CD4-positive, alpha-beta T cell treated with Interferon alpha-2 for 1 hour (primary cell): ENCODE results near the gene PATE1.
"Not testable (repeated sequence)": the region's sequence is repeated elsewhere in the genome, so short reads cannot be mapped to it uniquely, and the experiment has no call there.

Source experiments
- DNase-seq, 2 donors: peaks; one replicate each; pipeline ENCODE4 v3.0.0-alpha.2; 2020 to 2022

PATE1 gene, protein sequence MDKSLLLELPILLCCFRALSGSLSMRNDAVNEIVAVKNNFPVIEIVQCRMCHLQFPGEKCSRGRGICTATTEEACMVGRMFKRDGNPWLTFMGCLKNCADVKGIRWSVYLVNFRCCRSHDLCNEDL

DNA sequence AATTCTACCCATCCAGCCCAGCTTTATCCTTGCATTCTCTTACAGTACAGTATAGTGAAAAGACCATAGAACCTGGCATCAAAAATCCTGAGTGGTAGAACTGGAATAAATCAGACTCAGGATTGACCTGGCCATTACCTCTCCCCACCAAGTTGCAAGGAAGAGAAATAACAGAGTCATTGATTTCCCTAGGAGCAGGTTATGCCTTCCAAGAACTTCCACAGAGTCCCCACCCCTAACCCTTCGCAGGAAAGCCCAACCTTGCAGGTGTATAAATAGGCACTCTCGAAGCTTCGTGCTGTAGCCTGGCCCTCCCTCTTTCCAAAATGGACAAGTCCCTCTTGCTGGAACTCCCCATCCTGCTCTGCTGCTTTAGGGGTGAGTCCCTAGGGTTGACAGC is at the start of gene PATE1:
PATE1 (plus strand) TSS at position 301 of the 400 bp plus-strand sequence; CDS start at position 327, 26 bp downstream.
- DNase-seq = no peak

- DNase-seq = no peak
Measured at GRCh38 chr11:125701018-125701610, 45.0 kb upstream of the PATE1 start.

GRCh38 chr11:125701858-125702621 is 44.0 kb upstream of the PATE1 start:
- DNase-seq = no peak

DNA sequence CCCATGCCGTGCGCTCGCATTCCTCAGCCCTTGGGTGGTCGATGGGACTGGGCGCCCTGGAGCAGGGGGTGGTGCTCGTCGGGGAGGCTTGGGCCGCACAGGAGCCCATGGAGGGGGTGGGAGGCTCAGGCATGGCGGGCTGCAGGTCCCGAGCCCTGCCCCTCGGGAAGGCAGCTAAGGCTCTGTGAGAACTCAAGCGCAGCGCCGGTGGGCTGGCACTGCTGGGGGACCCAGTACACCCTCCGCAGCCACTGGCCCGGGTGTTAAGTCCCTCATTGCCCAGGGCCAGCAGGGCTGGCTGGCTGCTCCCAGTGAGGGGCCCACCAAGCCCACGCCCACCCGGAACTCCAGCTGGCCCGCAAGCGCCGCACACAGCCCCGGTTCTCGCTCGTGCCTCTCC is 41.4 kb upstream of the PATE1 start:
- not testable (repeated sequence) for DNase-seq

DNA sequence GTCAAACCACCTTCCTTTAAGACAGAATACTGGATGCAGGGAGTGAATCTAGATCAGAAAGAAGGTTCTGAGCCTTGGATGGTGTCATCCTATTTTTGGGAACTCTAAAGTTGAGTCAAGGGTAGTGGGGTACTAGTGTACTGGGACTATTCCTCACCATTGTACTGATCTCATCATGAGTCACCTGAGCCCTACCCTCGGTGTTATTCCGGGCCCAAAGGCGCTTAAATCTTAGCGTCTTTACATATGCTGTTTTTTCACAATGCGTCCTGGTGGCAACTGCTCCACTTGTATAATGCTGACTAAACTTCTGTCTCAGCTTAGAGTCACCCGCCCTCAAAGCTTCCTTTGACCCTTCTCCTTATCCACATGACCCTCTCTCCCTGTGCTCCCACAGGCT is 25.3 kb upstream of the PATE1 start:
- no peak for DNase-seq

- no peak for DNase-seq
Measured at GRCh38 chr11:125724125-125724524, 22.0 kb upstream of the PATE1 start.

GRCh38 chr11:125728969-125729368 is 17.1 kb upstream of the PATE1 start:
- no peak for DNase-seq

DNA sequence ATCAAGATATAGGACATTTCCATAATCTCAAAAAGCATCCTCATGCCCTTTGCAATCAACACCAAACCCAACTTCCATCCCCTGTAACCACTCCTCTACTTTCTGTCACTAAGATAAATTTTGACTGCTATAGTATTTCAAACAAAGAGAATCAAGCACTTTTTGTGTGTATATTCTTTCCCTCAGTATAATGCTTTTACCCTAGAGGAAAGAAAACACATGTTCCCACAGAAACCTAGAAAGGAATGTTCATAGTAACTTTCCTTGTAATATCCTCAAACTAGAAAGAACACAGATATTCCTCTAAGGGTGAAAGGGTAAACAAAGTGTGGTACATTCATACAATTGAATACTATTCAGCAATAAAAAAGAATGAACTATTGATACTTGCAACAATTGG is 5.5 kb upstream of the PATE1 start:
- DNase-seq = no peak

DNA sequence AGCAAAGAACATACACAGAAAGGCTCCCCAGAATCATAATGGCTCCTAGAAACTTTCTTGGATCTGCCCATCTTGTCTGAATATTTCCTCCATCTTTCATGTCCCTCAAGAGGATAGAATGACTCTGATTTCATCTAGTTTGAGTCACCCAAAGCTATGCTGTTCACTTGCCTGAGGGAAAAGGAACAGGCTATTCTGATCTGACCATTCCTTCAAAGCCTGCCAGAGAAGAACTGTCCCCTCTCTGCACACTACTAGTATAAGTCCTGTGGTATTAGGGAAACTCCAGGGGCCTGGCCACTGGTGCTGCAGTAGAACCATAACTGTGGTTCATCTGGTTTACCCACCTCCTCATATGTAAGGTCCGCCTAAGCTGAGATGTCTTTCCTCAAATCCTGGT is 2.4 kb upstream of the PATE1 start:
- DNase-seq = no peak

DNA sequence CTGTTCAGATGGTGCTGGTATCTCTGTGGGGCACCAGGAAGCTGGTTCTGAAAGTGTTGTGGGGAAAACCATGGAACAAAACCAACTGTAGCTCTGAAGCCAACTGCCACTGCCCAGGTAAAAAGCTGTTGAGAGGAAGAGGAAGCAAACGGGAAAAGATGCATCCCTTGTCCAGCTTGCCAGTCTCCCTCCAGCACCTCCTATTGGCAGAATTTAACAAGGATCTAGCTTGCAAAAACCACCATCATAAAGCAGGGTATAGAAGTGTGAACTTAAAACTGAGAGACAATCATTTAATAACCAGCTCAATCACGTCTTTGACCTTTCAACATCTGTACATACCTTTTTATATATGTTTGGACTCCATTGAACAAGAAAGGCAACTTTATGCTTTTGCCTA is 4.5 kb downstream of the PATE1 start:
- DNase-seq = no peak

- no peak for DNase-seq
Measured at GRCh38 chr11:125756050-125756449, 10.0 kb downstream of the PATE1 start.

DNA sequence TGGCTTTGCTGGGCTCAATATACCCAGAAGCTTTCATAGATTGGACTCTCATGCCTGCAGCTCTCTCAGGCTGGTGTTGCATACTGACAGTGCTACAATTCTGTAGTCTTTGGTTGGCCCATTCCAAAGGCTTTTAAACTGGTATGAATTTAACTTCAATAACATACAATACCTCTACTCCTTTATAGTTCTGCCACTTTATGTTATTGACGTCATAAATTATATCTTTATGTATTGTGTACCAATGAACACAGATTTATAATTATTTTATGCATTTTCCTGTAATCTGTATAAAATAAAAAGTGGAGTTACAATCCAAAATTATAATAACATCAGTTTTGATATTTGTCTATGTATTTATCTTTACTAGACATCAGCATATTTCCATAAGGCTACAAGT is 16.4 kb downstream of the PATE1 start:
- DNase-seq = no peak

- DNase-seq = no peak
Measured at GRCh38 chr11:125763483-125763882, 17.4 kb downstream of the PATE1 start.

- no peak for DNase-seq
Measured at GRCh38 chr11:125766251-125766650, 20.2 kb downstream of the PATE1 start.

- no peak for DNase-seq
Measured at GRCh38 chr11:125768336-125769046, 22.4 kb downstream of the PATE1 start.

DNA sequence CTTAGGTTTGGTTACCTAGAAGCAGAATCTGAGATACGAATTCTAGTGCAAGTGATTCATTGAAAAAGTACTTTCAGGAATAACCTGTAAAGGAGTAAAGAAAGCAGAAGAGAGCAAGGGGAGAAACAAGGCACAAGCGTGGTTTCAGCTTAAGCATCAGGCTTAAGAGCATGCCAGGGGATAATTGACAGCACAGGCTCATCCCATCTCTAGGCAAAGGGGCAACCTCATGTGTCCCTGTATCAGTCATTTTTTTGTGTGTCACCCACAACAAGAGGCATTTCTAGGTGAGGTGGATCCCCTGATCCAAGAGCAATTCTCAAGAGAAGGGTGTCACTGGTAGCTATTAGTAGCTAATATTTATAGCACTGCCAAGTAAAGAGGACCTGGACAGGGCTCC is 24.5 kb downstream of the PATE1 start:
- DNase-seq = no peak

GRCh38 chr11:125772834-125773505 is 26.9 kb downstream of the PATE1 start:
- DNase-seq = no peak

DNA sequence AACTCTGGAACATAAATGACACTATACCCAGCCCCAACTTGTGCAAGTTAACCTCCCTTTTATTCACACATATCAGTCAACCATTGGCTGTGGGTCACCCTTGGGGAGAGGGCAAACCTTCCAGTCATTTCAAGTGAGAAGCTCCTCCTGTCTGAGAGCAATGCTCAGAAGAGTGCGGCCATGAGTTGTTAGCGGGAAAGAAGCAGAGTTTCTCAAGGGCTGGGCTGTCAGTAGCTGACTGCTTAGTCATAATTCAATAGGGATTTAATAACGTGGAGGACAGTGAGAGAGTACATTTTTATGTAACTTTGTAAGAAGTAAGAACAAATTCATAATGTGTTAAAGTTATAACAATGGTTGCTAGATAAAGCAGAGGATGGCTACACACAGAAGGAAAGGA is 27.4 kb downstream of the PATE1 start:
- no peak for DNase-seq

DNA sequence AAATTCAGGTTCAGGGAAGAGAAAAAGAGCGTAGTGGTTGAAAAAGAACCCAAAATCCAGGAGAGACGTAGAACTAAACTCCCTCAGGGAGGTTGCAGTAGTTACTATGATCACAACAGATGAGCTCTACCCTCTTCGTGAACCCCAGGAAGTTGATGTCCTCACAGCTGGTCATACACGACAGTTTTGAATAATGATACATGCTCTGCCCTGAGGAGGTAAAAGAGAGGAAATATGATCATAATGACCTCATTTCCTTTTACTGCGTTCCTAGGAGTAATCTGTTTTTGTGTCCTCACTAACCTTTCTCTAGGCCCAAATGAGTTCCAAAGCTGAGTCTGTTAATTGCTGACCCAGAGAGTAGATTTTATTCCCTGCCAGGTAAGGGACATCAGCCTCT is 31.2 kb downstream of the PATE1 start:
- no peak for DNase-seq

DNA sequence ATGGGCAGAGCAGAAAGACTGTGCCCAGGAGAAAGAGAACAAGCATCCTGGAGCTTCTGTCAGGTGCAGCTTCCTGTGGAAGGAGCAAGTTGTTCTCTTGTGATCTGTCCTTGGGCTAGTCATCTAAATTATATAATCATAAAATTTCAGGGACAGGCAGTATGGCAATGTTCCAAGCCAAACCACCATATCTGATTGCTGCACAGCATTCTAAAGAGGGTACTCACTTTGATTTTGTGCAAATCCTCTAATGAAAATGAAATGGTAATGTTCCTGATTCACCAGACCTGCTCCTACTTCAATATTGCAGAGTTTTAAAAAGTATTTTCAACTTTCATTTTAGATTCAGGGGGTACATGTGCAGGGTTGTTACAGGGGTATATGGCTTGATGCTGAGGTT is 32.6 kb downstream of the PATE1 start, which contains the start of gene PATE2:
PATE2 (minus strand) TSS at position 101 of the 400 bp plus-strand sequence; CDS start at position 46, 55 bp downstream.
- DNase-seq = no peak

GRCh38 chr11:125784678-125785077 is 38.6 kb downstream of the PATE1 start:
- DNase-seq = no peak

DNA sequence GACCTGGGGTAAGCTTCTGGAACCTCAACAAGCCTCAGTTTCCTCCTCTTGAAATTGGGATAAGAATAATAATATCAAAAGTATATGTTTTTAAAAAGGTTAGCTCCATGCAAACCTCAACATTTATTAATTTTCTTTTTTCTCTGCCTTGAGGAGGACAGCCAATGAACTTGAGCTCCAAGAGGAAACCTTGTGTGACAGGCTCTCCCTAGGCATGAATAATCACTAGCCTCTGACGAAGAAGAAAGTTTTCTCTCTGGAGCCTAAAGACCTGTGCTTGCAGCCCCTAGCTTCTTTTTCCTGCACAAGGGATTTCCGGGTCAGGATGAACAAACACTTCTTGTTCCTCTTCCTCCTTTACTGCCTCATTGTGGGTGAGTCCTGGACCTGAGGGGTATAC is 41.7 kb downstream of the PATE1 start, which contains the start of gene PATE3:
PATE3 (plus strand) TSS at position 301 of the 400 bp plus-strand sequence; CDS start at position 326, 25 bp downstream.
- DNase-seq = no peak

DNA sequence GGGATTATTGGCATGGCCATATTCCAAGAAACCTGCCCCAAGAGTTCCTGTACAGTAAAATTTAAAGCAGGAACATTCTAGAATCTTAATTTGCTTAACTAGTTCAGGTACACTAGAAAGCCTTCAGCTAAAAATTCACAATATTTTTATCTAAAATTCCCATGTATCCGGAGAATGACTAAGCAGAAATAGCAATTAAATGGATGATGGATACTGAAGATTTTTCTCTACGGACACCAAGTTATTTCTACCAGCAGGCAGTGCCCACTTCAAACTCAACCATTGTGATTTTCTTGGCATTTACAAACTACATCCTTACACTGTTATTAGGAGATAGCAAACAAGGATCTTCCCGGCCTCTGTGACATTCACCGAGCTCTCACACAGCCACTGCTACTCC is 44.7 kb downstream of the PATE1 start:
- no peak for DNase-seq
